HCT116 (cell line): ENCODE results near the gene SIX5. TPM values are rescaled to one million over a fixed set of nuclear protein-coding genes. Genes with fewer than 3 reads are reported as not detected.
A peak's percentile ranks its signal among the peaks of the same experiment; 100 is the strongest.

Source experiments
- ATAC-seq: fragments of 200-7000 bp; cut with Tn5 transposase; 2 replicates; pipeline ENCODE4 v1.9.1; 2020; ENCODE audit warnings: mild to moderate bottlenecking, moderate library complexity
- BruUV-seq: library from RNA; stranded (reverse); fragments of 400-500 nt; replicated peaks from 2 replicates; lab custom pipeline; 2021; lab: Mats Ljungman, UMichigan
- CTCF ChIA-PET: fragments of 300-600 bp; sonication (Branson Sonifier 250); formaldehyde crosslinking; loops from one replicate; lab custom pipeline; 2021; ENCODE audit warnings: antibody characterized with exemption; lab: Charles Lee
- POLR2A ChIA-PET: fragments of 300-600, 350-600 bp; sonication (Branson Sonifier 250); formaldehyde crosslinking; loops from one replicate; lab custom pipeline; 2021; ENCODE audit warnings: antibody characterized with exemption; lab: Charles Lee
- RAD21 ChIA-PET, 2 experiments: fragments of 300-600 bp; sonication (Branson Sonifier 250); formaldehyde crosslinking; loops; one replicate each; lab custom pipeline; 2023; ENCODE audit warnings: low total read pairs in 2 of 2; ENCODE audit not compliant: uncharacterized antibody in 2 of 2, unreplicated experiment in 2 of 2, low non-redundant PET in 1 of 2; lab: Charles Lee
- DNase-seq: peaks from one replicate; pipeline ENCODE4 v3.0.0-alpha.2; 2010; ENCODE audit warnings: low read depth, low spot score
- H2AFZ ChIP-seq: fragments of 200-600 bp; shearing (Covaris generic), sonication (generic); 2 replicates; pipeline ENCODE4 v1.6.1; 2017; ENCODE audit warnings: low read depth, mixed run types, mixed read lengths, antibody characterized with exemption, low read length; ENCODE audit not compliant: poor library complexity, severe bottlenecking
- H3K27ac ChIP-seq: 2 replicates; pipeline ENCODE4 v1.5.1; 2012; ENCODE audit warnings: low read depth, low read length
- H3K27me3 ChIP-seq: fragments of 200-600 bp; sonication (generic); 2 replicates; pipeline ENCODE4 v1.6.1; 2016; ENCODE audit warnings: mixed run types, low read length, mixed read lengths; ENCODE audit not compliant: insufficient read depth
- H3K36me3 ChIP-seq, 2 experiments: fragments of 200-500 bp in 1 of 2; fragments of 200-600 bp in 1 of 2; sonication (Bioruptor generic) in 1 of 2; sonication (generic) in 1 of 2; 2 replicates each; pipeline versions ENCODE4 v1.5.1 to v1.6.1; 2014 to 2016; ENCODE audit warnings: low read length in 2 of 2, inconsistent platforms in 1 of 2, mixed read lengths in 1 of 2, mixed run types in 1 of 2; ENCODE audit not compliant: insufficient read depth in 2 of 2, control insufficient read depth in 1 of 2
- H3K4me1 ChIP-seq, 2 experiments: fragments of 200-600 bp in 1 of 2; sonication (generic) in 1 of 2; 2 replicates each; pipeline versions ENCODE4 v1.5.1 to v1.6.1; 2012 to 2017; ENCODE audit warnings: low read length in 2 of 2, inconsistent platforms in 1 of 2, mild to moderate bottlenecking in 1 of 2, mixed read lengths in 1 of 2, mixed run types in 1 of 2, moderate library complexity in 1 of 2; ENCODE audit not compliant: insufficient read depth in 2 of 2, control insufficient read depth in 1 of 2
- H3K4me2 ChIP-seq: fragments of 200-600 bp; sonication (generic); 2 replicates; pipeline ENCODE4 v1.6.1; 2017; ENCODE audit warnings: mixed run types, low read length, mixed read lengths
- H3K4me3 ChIP-seq, 2 experiments: fragments of 200-600 bp in 1 of 2; sonication (generic) in 1 of 2; replicated peaks in 1 of 2; 2 replicates each; pipeline ENCODE4 v1.5.1; 2011 to 2016; ENCODE audit warnings: low read length in 2 of 2, control low read depth in 1 of 2, low read depth in 1 of 2, mild to moderate bottlenecking in 1 of 2, mixed read lengths in 1 of 2, mixed run types in 1 of 2
- H3K79me2 ChIP-seq: fragments of 200-600 bp; sonication (generic); 2 replicates; pipeline ENCODE4 v1.6.1; 2017; ENCODE audit warnings: mild to moderate bottlenecking, mixed run types, low read length, moderate library complexity, mixed read lengths; ENCODE audit not compliant: insufficient read depth
- H3K9ac ChIP-seq: fragments of 200-600 bp; sonication (generic); 2 replicates; pipeline ENCODE4 v1.6.1; 2016; ENCODE audit warnings: low read length, mixed read lengths
- H3K9me2 ChIP-seq: fragments of 200-600 bp; sonication (generic), shearing (Covaris generic); 2 replicates; pipeline ENCODE4 v1.6.1; 2017; ENCODE audit warnings: mixed run types, mild to moderate bottlenecking, moderate library complexity; ENCODE audit not compliant: insufficient read depth
- H3K9me3 ChIP-seq, 2 experiments: fragments of 200-500 bp in 1 of 2; fragments of 200-600 bp in 1 of 2; sonication (Bioruptor generic) in 1 of 2; sonication (generic) in 1 of 2; 2 replicates each; pipeline ENCODE4 v1.6.1; 2014 to 2017; ENCODE audit warnings: low read length in 2 of 2, mixed read lengths in 2 of 2, inconsistent platforms in 1 of 2, low read depth in 1 of 2, mild to moderate bottlenecking in 1 of 2, mixed run types in 1 of 2, moderate library complexity in 1 of 2; ENCODE audit not compliant: control insufficient read depth in 1 of 2, insufficient read depth in 1 of 2
- H4K20me1 ChIP-seq: fragments of 200-600 bp; sonication (generic), shearing (Covaris generic); 2 replicates; pipeline ENCODE4 v1.6.1; 2017; ENCODE audit warnings: mixed run types, mild to moderate bottlenecking, moderate library complexity; ENCODE audit not compliant: insufficient read depth
- CBX3 ChIP-seq: IDR thresholded peaks from 2 replicates; pipeline ENCODE4 v1.6.1; 2012; ENCODE audit warnings: low read depth
- CEBPB ChIP-seq: IDR thresholded peaks from 2 replicates; pipeline ENCODE4 v1.6.1; 2012; ENCODE audit warnings: low read depth
- CTCF ChIP-seq, 3 experiments: fragments of 200-600 bp in 1 of 3; sonication (generic) in 1 of 3; IDR thresholded peaks in 2 of 3; conservative IDR thresholded peaks in 1 of 3; 2 replicates each; pipeline ENCODE4 v1.5.1; 2012 to 2017; ENCODE audit warnings: low read depth in 2 of 3, low read length in 2 of 3, antibody characterized with exemption in 1 of 3, borderline replicate concordance in 1 of 3, control low read depth in 1 of 3, mild to moderate bottlenecking in 1 of 3, mixed read lengths in 1 of 3, mixed run types in 1 of 3, moderate library complexity in 1 of 3; ENCODE audit not compliant: insufficient read depth in 1 of 3
- EGR1 ChIP-seq: IDR thresholded peaks from 2 replicates; pipeline ENCODE4 v1.6.1; 2012; ENCODE audit warnings: low read depth
- ELF1 ChIP-seq: IDR thresholded peaks from 2 replicates; pipeline ENCODE4 v1.6.1; 2012; ENCODE audit warnings: low read depth, borderline replicate concordance
- EZH2 ChIP-seq: fragments of 200-600 bp; sonication (generic); IDR thresholded peaks from 2 replicates; pipeline ENCODE4 v1.6.1; 2017; ENCODE audit warnings: antibody characterized with exemption, mixed run types
- EZH2phosphoT487 ChIP-seq: fragments of 200-600 bp; IDR thresholded peaks from 2 replicates; pipeline ENCODE4 v1.6.1; 2018; ENCODE audit warnings: antibody characterized with exemption, borderline replicate concordance
- FOSL1 ChIP-seq: IDR thresholded peaks from 2 replicates; pipeline ENCODE4 v1.6.1; 2012; ENCODE audit warnings: low read depth
- JUND ChIP-seq: IDR thresholded peaks from 2 replicates; pipeline ENCODE4 v1.6.1; 2012
- MAX ChIP-seq: IDR thresholded peaks from 2 replicates; pipeline ENCODE4 v1.6.1; 2012
- POLR2A ChIP-seq: IDR thresholded peaks from 2 replicates; pipeline ENCODE4 v1.7.0; 2011; ENCODE audit warnings: borderline replicate concordance; ENCODE audit not compliant: insufficient read depth, insufficient read length; ENCODE audit errors: extremely low read depth
- POLR2AphosphoS5 ChIP-seq: IDR thresholded peaks from 2 replicates; pipeline ENCODE4 v1.6.1; 2011; ENCODE audit warnings: mild to moderate bottlenecking, low read depth, low read length, moderate library complexity
- SIN3A ChIP-seq: IDR thresholded peaks from 2 replicates; pipeline ENCODE4 v1.6.1; 2012; ENCODE audit warnings: low read depth
- SP1 ChIP-seq: IDR thresholded peaks from 2 replicates; pipeline ENCODE4 v1.6.1; 2012; ENCODE audit warnings: low read depth
- SRF ChIP-seq: IDR thresholded peaks from 2 replicates; pipeline ENCODE4 v1.6.1; 2012; ENCODE audit warnings: low read depth
- YY1 ChIP-seq: IDR thresholded peaks from 2 replicates; pipeline ENCODE4 v1.6.1; 2011; ENCODE audit warnings: low read length, low read depth, moderate library complexity, mild to moderate bottlenecking; ENCODE audit not compliant: insufficient replicate concordance; ENCODE audit errors: extremely low read depth
- ZFX ChIP-seq: fragments of 450-650 bp; IDR thresholded peaks from 2 replicates; pipeline ENCODE4 v1.6.1; 2017
- ZNF274 ChIP-seq: fragments of 200-500 bp; sonication (Bioruptor generic); IDR thresholded peaks from 2 replicates; pipeline ENCODE4 v1.6.1; 2014; ENCODE audit warnings: mild to moderate bottlenecking, low read depth, low read length, inconsistent platforms
- intact Hi-C: fragments of 100-400 bp; cut with micrococcal nuclease; formaldehyde crosslinking; loops from 2 replicates; pipeline ENCODE4 v1.10.0; 2022
- total RNA-seq: library from RNA; stranded (reverse); gene quantifications from one replicate; pipeline ENCODE4 v1.2.1, GENCODE V29; 2021; ENCODE audit not compliant: unreplicated experiment
- TF ChIP-seq, protein P1 (sequence below): IDR thresholded peaks from 2 replicates; pipeline ENCODE4 v1.6.1; 2012
- TF ChIP-seq, protein P2 (sequence below): IDR thresholded peaks from 2 replicates; pipeline ENCODE4 v1.6.1; 2011; ENCODE audit warnings: mild to moderate bottlenecking, low read length, moderate library complexity; ENCODE audit not compliant: insufficient replicate concordance; ENCODE audit errors: extremely low read depth

SIX5 gene
- total RNA-seq, 1 experiment from 2014 or later = 18.3 TPM

GRCh38 chr19:45779231-45780145 is 10.4 kb upstream of the SIX5 start:
- Histone ChIP-seq H3K27ac (peak overlapping the region; percentile 91), H3K4me1 (peaks cover 45 to 60% of the 10 kb centered on the region in 2 experiments), H3K36me3 (peaks cover 0 to 10% of the 10 kb centered on the region in 2 experiments; a peak in 3 of 4 replicates), H3K4me2 (peak overlapping the region; percentile 84), H4K20me1 (no peaks in the 10 kb centered on the region), H3K4me3 (peak overlapping the region; percentile 53 to 59), H3K27me3 (no peaks in the 10 kb centered on the region), H2AFZ (no peak overlapping the region), H3K79me2 (no peaks in the 10 kb centered on the region), H3K9me2 (no peaks in the 10 kb centered on the region), H3K9me3 (no peaks in the 10 kb centered on the region), H3K9ac (peak overlapping the region; percentile 52)
- ChIA-PET RAD21 (interaction anchor here (0.7 to 1.1 kb wide), 2 partner anchors 10 kb away, joined by 4 to 7 read pairs; partner anchors contain the start of gene SIX5 (in 2 of the 2)), CTCF (interaction anchor here (0.7 to 2.2 kb wide), 11 partner anchors 10 to 297 kb away, joined by 3 to 71 read pairs (median 4); partner anchors contain the start of genes DMWD, QPCTL and SIX5), POLR2A (interaction anchor here (0.6 to 5.1 kb wide), 3 partner anchors 10 to 80 kb away, joined by 3 to 50 read pairs (median 3); partner anchors contain the start of gene SIX5)
- BruUV-seq = no TSS peak
- ATAC-seq (peak; percentile 85), DNase-seq (peak; percentile 87)
- intact Hi-C loops = loop anchor here (1.0 to 10.0 kb wide), 2 partner anchors 9 to 685 kb away; partner anchors contain the start of gene PPP1R37
- TF ChIP-seq EZH2phosphoT487 = no peak
- no peak for TF ChIP-seq ZNF274
- no peak for TF ChIP-seq JUND
- no peak for TF ChIP-seq EGR1
- TF ChIP-seq SIN3A = no peak
- TF ChIP-seq POLR2A = peak; percentile 30
- TF ChIP-seq ELF1 = no peak
- no peak for TF ChIP-seq CEBPB
- TF ChIP-seq CBX3 = no peak
- no peak for TF ChIP-seq SRF
- no peak for TF ChIP-seq ZFX
- no peak for TF ChIP-seq EZH2
- no peak for TF ChIP-seq FOSL1
- TF ChIP-seq, protein P1, sequence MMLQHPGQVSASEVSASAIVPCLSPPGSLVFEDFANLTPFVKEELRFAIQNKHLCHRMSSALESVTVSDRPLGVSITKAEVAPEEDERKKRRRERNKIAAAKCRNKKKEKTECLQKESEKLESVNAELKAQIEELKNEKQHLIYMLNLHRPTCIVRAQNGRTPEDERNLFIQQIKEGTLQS = no peak
- TF ChIP-seq POLR2AphosphoS5 = peak; percentile 46; the same call in 1 of the 2 replicates
- TF ChIP-seq YY1 = no peak
- peak in 2 of 3 experiments; percentile 83 to 90; a peak in 5 of 6 replicates for TF ChIP-seq CTCF (IDR thresholded peaks at IDR 0.05 in 2 of 3, conservative IDR thresholded peaks at IDR 0.05 in 1 of 3; ENCODE audit: borderline replicate concordance in 1 of 3, insufficient read depth in 1 of 3, low read depth in 2 of 3, low read length in 2 of 3)
- TF ChIP-seq, protein P2, sequence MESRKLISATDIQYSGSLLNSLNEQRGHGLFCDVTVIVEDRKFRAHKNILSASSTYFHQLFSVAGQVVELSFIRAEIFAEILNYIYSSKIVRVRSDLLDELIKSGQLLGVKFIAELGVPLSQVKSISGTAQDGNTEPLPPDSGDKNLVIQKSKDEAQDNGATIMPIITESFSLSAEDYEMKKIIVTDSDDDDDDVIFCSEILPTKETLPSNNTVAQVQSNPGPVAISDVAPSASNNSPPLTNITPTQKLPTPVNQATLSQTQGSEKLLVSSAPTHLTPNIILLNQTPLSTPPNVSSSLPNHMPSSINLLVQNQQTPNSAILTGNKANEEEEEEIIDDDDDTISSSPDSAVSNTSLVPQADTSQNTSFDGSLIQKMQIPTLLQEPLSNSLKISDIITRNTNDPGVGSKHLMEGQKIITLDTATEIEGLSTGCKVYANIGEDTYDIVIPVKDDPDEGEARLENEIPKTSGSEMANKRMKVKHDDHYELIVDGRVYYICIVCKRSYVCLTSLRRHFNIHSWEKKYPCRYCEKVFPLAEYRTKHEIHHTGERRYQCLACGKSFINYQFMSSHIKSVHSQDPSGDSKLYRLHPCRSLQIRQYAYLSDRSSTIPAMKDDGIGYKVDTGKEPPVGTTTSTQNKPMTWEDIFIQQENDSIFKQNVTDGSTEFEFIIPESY = no peak
- no peak for TF ChIP-seq MAX
- no peak for TF ChIP-seq SP1
